Panc1 (cell line): ENCODE results near the gene DLGAP1.

Source experiments
- SIN3A ChIP-seq: IDR thresholded peaks from 2 replicates; pipeline ENCODE4 v1.6.1; 2012; ENCODE audit warnings: low read depth, mild to moderate bottlenecking, low read length, moderate library complexity, borderline replicate concordance; ENCODE audit not compliant: insufficient read depth
- TF ChIP-seq, protein P1 (sequence below): fragments of 450-650 bp; IDR thresholded peaks from 2 replicates; pipeline ENCODE4 v1.5.1; 2017; ENCODE audit warnings: mild to moderate bottlenecking
- TF ChIP-seq, protein P2 (sequence below), 2 experiments: IDR thresholded peaks; 2 replicates each; pipeline ENCODE4 v1.6.1; 2011 to 2012; ENCODE audit warnings: low read depth in 2 of 2, control low read depth in 1 of 2, low read length in 1 of 2, mild to moderate bottlenecking in 1 of 2, moderate library complexity in 1 of 2; ENCODE audit not compliant: insufficient read depth in 1 of 2

DNA sequence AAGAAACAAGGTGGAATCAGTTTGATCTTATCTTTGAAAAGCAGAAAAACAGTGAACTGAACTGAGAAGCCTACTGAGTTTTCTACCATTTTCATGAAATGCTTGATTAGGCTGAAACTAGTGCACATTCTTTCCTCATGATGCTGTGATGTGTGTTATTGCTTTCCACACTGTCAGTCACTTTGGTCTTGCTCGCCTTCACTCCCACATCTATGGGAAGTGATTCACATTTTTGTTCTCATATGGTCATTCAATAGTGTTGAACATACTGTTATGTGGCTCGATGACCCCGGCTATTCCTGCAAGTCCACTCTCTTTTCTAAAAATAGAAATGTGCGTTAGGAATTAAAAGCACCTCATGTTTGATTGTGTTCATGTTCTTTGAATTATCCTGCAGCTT lies 875.4 kb downstream of the DLGAP1 start:
- TF ChIP-seq, protein P1, sequence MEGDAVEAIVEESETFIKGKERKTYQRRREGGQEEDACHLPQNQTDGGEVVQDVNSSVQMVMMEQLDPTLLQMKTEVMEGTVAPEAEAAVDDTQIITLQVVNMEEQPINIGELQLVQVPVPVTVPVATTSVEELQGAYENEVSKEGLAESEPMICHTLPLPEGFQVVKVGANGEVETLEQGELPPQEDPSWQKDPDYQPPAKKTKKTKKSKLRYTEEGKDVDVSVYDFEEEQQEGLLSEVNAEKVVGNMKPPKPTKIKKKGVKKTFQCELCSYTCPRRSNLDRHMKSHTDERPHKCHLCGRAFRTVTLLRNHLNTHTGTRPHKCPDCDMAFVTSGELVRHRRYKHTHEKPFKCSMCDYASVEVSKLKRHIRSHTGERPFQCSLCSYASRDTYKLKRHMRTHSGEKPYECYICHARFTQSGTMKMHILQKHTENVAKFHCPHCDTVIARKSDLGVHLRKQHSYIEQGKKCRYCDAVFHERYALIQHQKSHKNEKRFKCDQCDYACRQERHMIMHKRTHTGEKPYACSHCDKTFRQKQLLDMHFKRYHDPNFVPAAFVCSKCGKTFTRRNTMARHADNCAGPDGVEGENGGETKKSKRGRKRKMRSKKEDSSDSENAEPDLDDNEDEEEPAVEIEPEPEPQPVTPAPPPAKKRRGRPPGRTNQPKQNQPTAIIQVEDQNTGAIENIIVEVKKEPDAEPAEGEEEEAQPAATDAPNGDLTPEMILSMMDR: no peak
- TF ChIP-seq SIN3A: no peak
- TF ChIP-seq, protein P2, sequence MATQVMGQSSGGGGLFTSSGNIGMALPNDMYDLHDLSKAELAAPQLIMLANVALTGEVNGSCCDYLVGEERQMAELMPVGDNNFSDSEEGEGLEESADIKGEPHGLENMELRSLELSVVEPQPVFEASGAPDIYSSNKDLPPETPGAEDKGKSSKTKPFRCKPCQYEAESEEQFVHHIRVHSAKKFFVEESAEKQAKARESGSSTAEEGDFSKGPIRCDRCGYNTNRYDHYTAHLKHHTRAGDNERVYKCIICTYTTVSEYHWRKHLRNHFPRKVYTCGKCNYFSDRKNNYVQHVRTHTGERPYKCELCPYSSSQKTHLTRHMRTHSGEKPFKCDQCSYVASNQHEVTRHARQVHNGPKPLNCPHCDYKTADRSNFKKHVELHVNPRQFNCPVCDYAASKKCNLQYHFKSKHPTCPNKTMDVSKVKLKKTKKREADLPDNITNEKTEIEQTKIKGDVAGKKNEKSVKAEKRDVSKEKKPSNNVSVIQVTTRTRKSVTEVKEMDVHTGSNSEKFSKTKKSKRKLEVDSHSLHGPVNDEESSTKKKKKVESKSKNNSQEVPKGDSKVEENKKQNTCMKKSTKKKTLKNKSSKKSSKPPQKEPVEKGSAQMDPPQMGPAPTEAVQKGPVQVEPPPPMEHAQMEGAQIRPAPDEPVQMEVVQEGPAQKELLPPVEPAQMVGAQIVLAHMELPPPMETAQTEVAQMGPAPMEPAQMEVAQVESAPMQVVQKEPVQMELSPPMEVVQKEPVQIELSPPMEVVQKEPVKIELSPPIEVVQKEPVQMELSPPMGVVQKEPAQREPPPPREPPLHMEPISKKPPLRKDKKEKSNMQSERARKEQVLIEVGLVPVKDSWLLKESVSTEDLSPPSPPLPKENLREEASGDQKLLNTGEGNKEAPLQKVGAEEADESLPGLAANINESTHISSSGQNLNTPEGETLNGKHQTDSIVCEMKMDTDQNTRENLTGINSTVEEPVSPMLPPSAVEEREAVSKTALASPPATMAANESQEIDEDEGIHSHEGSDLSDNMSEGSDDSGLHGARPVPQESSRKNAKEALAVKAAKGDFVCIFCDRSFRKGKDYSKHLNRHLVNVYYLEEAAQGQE (IDR thresholded peaks at IDR 0.05; ENCODE audit: insufficient read depth in 1 of 2, low read depth in 2 of 2, low read length in 1 of 2): no peak
